ENCODE results near the gene RAPGEF6.
A peak's percentile ranks its signal among the peaks of the same experiment; 100 is the strongest.
"Not testable (repeated sequence)": the region's sequence is repeated elsewhere in the genome, so short reads cannot be mapped to it uniquely, and the experiment has no call there.

RAPGEF6 gene

GRCh38 chr5:131515348-131515747 is 119.7 kb downstream of the RAPGEF6 start:
- FAIRE-seq (peak; percentile 68), DNase-seq (ENCODE audit: insufficient read length) (no peak)
- no peak for TF ChIP-seq POLR2A (IDR thresholded peaks at IDR 0.05; ENCODE audit: low read depth, low read length)
- TF ChIP-seq TAF1 (IDR thresholded peaks at IDR 0.05; ENCODE audit: borderline replicate concordance, low read depth, low read length), result no peak
- TF ChIP-seq POLR2AphosphoS5 (IDR thresholded peaks at IDR 0.05; ENCODE audit: low read depth, low read length), result no peak

GRCh38 chr5:131514316-131515283 is 120.4 kb downstream of the RAPGEF6 start:
- TF ChIP-seq POLR2AphosphoS5 (IDR thresholded peaks at IDR 0.05; ENCODE audit: low read depth, low read length) (no peak), TAF1 (IDR thresholded peaks at IDR 0.05; ENCODE audit: borderline replicate concordance, low read depth, low read length) (no peak), POLR2A (IDR thresholded peaks at IDR 0.05; ENCODE audit: low read depth, low read length) (no peak)
- peak; percentile 76 for FAIRE-seq
- no peak for DNase-seq (ENCODE audit: insufficient read length)

GRCh38 chr5:131513780-131514179 is 121.2 kb downstream of the RAPGEF6 start:
- DNase-seq (ENCODE audit: insufficient read length) (no peak), FAIRE-seq (no peak)
- TF ChIP-seq POLR2AphosphoS5 (IDR thresholded peaks at IDR 0.05; ENCODE audit: low read depth, low read length) (no peak), POLR2A (IDR thresholded peaks at IDR 0.05; ENCODE audit: low read depth, low read length) (no peak), TAF1 (IDR thresholded peaks at IDR 0.05; ENCODE audit: borderline replicate concordance, low read depth, low read length) (no peak)

GRCh38 chr5:131511934-131512333 is 123.1 kb downstream of the RAPGEF6 start:
- TF ChIP-seq TAF1 (IDR thresholded peaks at IDR 0.05; ENCODE audit: borderline replicate concordance, low read depth, low read length) (no peak), POLR2A (IDR thresholded peaks at IDR 0.05; ENCODE audit: low read depth, low read length) (no peak), POLR2AphosphoS5 (IDR thresholded peaks at IDR 0.05; ENCODE audit: low read depth, low read length) (no peak)
- FAIRE-seq, result no peak
- DNase-seq (ENCODE audit: insufficient read length), result no peak

- no peak for DNase-seq (ENCODE audit: insufficient read length)
- no peak for TF ChIP-seq TAF1 (IDR thresholded peaks at IDR 0.05; ENCODE audit: borderline replicate concordance, low read depth, low read length)
- TF ChIP-seq POLR2A (IDR thresholded peaks at IDR 0.05; ENCODE audit: low read depth, low read length), result no peak
- TF ChIP-seq POLR2AphosphoS5 (IDR thresholded peaks at IDR 0.05; ENCODE audit: low read depth, low read length), result no peak
- FAIRE-seq, result no peak
Observed at GRCh38 chr5:131509801-131510200, 125.2 kb downstream of the RAPGEF6 start.

GRCh38 chr5:131505237-131505908 is 129.7 kb downstream of the RAPGEF6 start:
- DNase-seq (ENCODE audit: insufficient read length), result no peak
- no peak for FAIRE-seq
- TF ChIP-seq POLR2AphosphoS5 (IDR thresholded peaks at IDR 0.05; ENCODE audit: low read depth, low read length) (no peak), POLR2A (IDR thresholded peaks at IDR 0.05; ENCODE audit: low read depth, low read length) (no peak), TAF1 (IDR thresholded peaks at IDR 0.05; ENCODE audit: borderline replicate concordance, low read depth, low read length) (no peak)

GRCh38 chr5:131496400-131496713 is 138.7 kb downstream of the RAPGEF6 start:
- DNase-seq (ENCODE audit: insufficient read length) (peak; percentile 1), FAIRE-seq (peak; percentile 84)
- TF ChIP-seq POLR2AphosphoS5 (IDR thresholded peaks at IDR 0.05; ENCODE audit: low read depth, low read length) (no peak), TAF1 (IDR thresholded peaks at IDR 0.05; ENCODE audit: borderline replicate concordance, low read depth, low read length) (no peak), POLR2A (IDR thresholded peaks at IDR 0.05; ENCODE audit: low read depth, low read length) (no peak)

GRCh38 chr5:131495536-131496399 is 139.3 kb downstream of the RAPGEF6 start:
- no peak for TF ChIP-seq POLR2A (IDR thresholded peaks at IDR 0.05; ENCODE audit: low read depth, low read length)
- TF ChIP-seq POLR2AphosphoS5 (IDR thresholded peaks at IDR 0.05; ENCODE audit: low read depth, low read length), result no peak
- no peak for TF ChIP-seq TAF1 (IDR thresholded peaks at IDR 0.05; ENCODE audit: borderline replicate concordance, low read depth, low read length)
- FAIRE-seq, result no peak
- DNase-seq (ENCODE audit: insufficient read length), result no peak

- TF ChIP-seq POLR2AphosphoS5 (IDR thresholded peaks at IDR 0.05; ENCODE audit: low read depth, low read length) (no peak), POLR2A (IDR thresholded peaks at IDR 0.05; ENCODE audit: low read depth, low read length) (no peak), TAF1 (IDR thresholded peaks at IDR 0.05; ENCODE audit: borderline replicate concordance, low read depth, low read length) (no peak)
- DNase-seq (ENCODE audit: insufficient read length), result no peak
- FAIRE-seq, result no peak
Observed at GRCh38 chr5:131491749-131492148, 143.3 kb downstream of the RAPGEF6 start.

- DNase-seq (ENCODE audit: insufficient read length) (peak; percentile 5), FAIRE-seq (peak; percentile 89)
- TF ChIP-seq POLR2A (IDR thresholded peaks at IDR 0.05; ENCODE audit: low read depth, low read length) (no peak), TAF1 (IDR thresholded peaks at IDR 0.05; ENCODE audit: borderline replicate concordance, low read depth, low read length) (no peak), POLR2AphosphoS5 (IDR thresholded peaks at IDR 0.05; ENCODE audit: low read depth, low read length) (no peak)
Observed at GRCh38 chr5:131488463-131488862, 146.6 kb downstream of the RAPGEF6 start.

GRCh38 chr5:131487371-131487770 is 147.7 kb downstream of the RAPGEF6 start:
- not testable (repeated sequence) for FAIRE-seq; DNase-seq (ENCODE audit: insufficient read length)

Data from GM12892 (cell line).